PC-9 (cell line): ENCODE data around the gene KRTAP10-5.
"Not testable (repeated sequence)": the region's sequence is repeated elsewhere in the genome, so short reads cannot be mapped to it uniquely, and the experiment has no call there.

Experiments
- CTCF ChIP-seq: fragments of 200-600 bp; sonication (generic); conservative IDR thresholded peaks from 2 replicates; pipeline ENCODE4 v1.6.1; 2017; ENCODE audit warnings: mixed run types, antibody characterized with exemption, mild to moderate bottlenecking, moderate library complexity
- EZH2 ChIP-seq: fragments of 200-600 bp; sonication (generic); IDR thresholded peaks from 2 replicates; pipeline ENCODE4 v1.8.0; 2017; ENCODE audit warnings: antibody characterized with exemption, low read depth

- not testable (repeated sequence) for TF ChIP-seq CTCF, EZH2
These were observed 30.1 kb downstream of the KRTAP10-5 start for GRCh38 chr21:44550285-44550684.
